ENCODE measurements around the gene ADGRE2. TPM values are rescaled to one million over a fixed set of nuclear protein-coding genes. Genes with fewer than 3 reads are reported as not detected.

Gene ADGRE2
- total and polyA plus RNA-seq, 2 of the 4 experiments (the other 2 are of a cell fraction), result not detected

DNA sequence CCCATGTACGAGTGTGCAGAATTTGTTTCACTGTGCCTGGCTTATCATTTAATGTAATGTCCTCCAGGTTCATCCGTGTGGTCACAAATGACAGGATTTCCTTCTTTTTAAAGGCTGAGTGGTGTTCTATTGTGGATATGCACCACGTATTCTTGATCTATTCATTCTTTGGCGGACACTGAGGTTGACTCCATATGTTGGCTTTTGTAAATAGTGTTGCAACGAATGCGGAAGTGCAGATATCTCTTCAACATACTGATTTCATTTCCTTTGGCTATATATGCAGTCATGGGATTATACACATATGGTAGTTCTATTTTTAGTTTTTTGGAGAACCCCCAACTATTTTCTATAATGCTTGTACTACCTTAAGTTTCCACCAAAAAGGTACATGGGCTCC lies 43.6 kb upstream of the ADGRE2 start:
- Histone ChIP-seq H2BK5ac (ENCODE audit: low read depth, low read length, poor library complexity, severe bottlenecking) (no peak overlapping the region), H3K9ac (ENCODE audit: low read depth, low read length) (no peak overlapping the region), H3K4ac (ENCODE audit: low read depth, low read length) (no peak overlapping the region), H2AK5ac (ENCODE audit: low read depth, low read length) (no peak overlapping the region), H2BK120ac (ENCODE audit: low read depth, low read length) (no peak overlapping the region), H4K20me1 (ENCODE audit: insufficient read depth, low read length) (no peaks in the 10 kb centered on the region), H3K9me3 (ENCODE audit: control insufficient read depth, insufficient read depth, low read length) (peaks cover 1% of the 10 kb centered on the region; the same call in 1 of the 2 replicates), H3K23ac (ENCODE audit: low read depth, low read length) (no peak overlapping the region), H4K8ac (ENCODE audit: low read depth in 2 of 2, low read length in 2 of 2) (no peak overlapping the region), H4K91ac (ENCODE audit: insufficient read depth, low read depth, low read length) (no peak overlapping the region), H3K4me2 (ENCODE audit: low read depth, low read length) (no peak overlapping the region), H3K4me1 (ENCODE audit: control insufficient read depth, insufficient read depth, low read length) (no peaks in the 10 kb centered on the region), H4K5ac (ENCODE audit: low read depth, low read length) (no peak overlapping the region), H2AFZ (replicated peaks; ENCODE audit: low read length, poor library complexity) (no peak overlapping the region), H3K56ac (ENCODE audit: extremely low read depth, insufficient read depth, low read length) (no peak overlapping the region), H2BK15ac (ENCODE audit: low read depth, low read length) (no peak overlapping the region), H3K79me1 (ENCODE audit: low read depth in 1 of 2, low read length in 2 of 2) (no peaks in the 10 kb centered on the region), H3K9me1 (ENCODE audit: insufficient read depth, low read length) (no peaks in the 10 kb centered on the region), H3K27ac (ENCODE audit: insufficient read depth, low read length) (no peak overlapping the region), H3K4me3 (ENCODE audit: insufficient read depth, low read depth, low read length) (no peak overlapping the region), H3K27me3 (ENCODE audit: control insufficient read depth, insufficient read depth, low read length) (no peaks in the 10 kb centered on the region), H2BK20ac (ENCODE audit: low read depth, low read length) (no peak overlapping the region), H3K18ac (ENCODE audit: low read depth, low read length) (no peak overlapping the region), H3K14ac (replicated peaks; ENCODE audit: low read depth, low read length) (no peak overlapping the region), H2AK9ac (replicated peaks; ENCODE audit: low read depth, low read length, poor library complexity) (no peak overlapping the region), H3K36me3 (ENCODE audit: control insufficient read depth, insufficient read depth, low read length) (no peaks in the 10 kb centered on the region)
- BruUV-seq (replicated peaks), result no TSS peak
- no CpG with 5 or more reads among the region's 6 CpGs for WGBS, 2 experiments (ENCODE audit: extremely low coverage in 2 of 2, insufficient read length in 1 of 2)
- ChIA-PET CTCF (no interaction called here), POLR2A (ENCODE audit: unreplicated experiment) (no interaction called here)
- dilution Hi-C loops (cut with HindIII; ENCODE audit: low sequenced_read_pairs, unreplicated experiment) (no loop called here), in situ Hi-C loops (cut with MboI; ENCODE audit: low sequenced_read_pairs) (no loop called here), intact Hi-C loops (cut with micrococcal nuclease) (no loop called here)
- TF ChIP-seq RAD21 (IDR thresholded peaks at IDR 0.05; ENCODE audit: low read length) (no peak), NFE2L2 (IDR thresholded peaks at IDR 0.05; ENCODE audit: low read depth, low read length) (no peak), POLR2A (IDR thresholded peaks at IDR 0.05; ENCODE audit: low read depth, low read length) (no peak), RFX5 (IDR thresholded peaks at IDR 0.05; ENCODE audit: low read depth, low read length) (no peak), MAFK (IDR thresholded peaks at IDR 0.05; ENCODE audit: low read depth, low read length) (no peak), MAZ (IDR thresholded peaks at IDR 0.05; ENCODE audit: borderline replicate concordance, low read depth, low read length) (no peak), MXI1 (IDR thresholded peaks at IDR 0.05; ENCODE audit: borderline replicate concordance, low read depth, low read length) (no peak), RCOR1 (IDR thresholded peaks at IDR 0.05; ENCODE audit: insufficient replicate concordance, low read length) (no peak), SMC3 (IDR thresholded peaks at IDR 0.05; ENCODE audit: low read depth, low read length) (no peak)
- TF ChIP-seq, protein P1, sequence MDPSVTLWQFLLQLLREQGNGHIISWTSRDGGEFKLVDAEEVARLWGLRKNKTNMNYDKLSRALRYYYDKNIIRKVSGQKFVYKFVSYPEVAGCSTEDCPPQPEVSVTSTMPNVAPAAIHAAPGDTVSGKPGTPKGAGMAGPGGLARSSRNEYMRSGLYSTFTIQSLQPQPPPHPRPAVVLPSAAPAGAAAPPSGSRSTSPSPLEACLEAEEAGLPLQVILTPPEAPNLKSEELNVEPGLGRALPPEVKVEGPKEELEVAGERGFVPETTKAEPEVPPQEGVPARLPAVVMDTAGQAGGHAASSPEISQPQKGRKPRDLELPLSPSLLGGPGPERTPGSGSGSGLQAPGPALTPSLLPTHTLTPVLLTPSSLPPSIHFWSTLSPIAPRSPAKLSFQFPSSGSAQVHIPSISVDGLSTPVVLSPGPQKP (IDR thresholded peaks at IDR 0.05; ENCODE audit: borderline replicate concordance, low read depth, low read length), result no peak
- TF ChIP-seq, protein P2, sequence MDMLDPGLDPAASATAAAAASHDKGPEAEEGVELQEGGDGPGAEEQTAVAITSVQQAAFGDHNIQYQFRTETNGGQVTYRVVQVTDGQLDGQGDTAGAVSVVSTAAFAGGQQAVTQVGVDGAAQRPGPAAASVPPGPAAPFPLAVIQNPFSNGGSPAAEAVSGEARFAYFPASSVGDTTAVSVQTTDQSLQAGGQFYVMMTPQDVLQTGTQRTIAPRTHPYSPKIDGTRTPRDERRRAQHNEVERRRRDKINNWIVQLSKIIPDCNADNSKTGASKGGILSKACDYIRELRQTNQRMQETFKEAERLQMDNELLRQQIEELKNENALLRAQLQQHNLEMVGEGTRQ (IDR thresholded peaks at IDR 0.05; ENCODE audit: low read depth, low read length), result no peak
- no peak for ATAC-seq (ENCODE audit: low read depth)
- no peak for DNase-seq
